Measurements from ENCODE around the gene VRK3.

GRCh38 chr19:49936549-49936948 is 88.6 kb downstream of the VRK3 start:
- TF ChIP-seq CTCF (IDR thresholded peaks at IDR 0.05; ENCODE audit: low read length) (no peak), EZH2 (IDR thresholded peaks at IDR 0.05; ENCODE audit: borderline replicate concordance, low read length) (no peak)

All from OCI-LY1 (cell line).